Mesodermal cell (in vitro differentiated cells): ENCODE results near the gene NOL9. TPM values are rescaled to one million over a fixed set of nuclear protein-coding genes. Genes with fewer than 3 reads are reported as not detected.
A peak's percentile ranks its signal among the peaks of the same experiment; 100 is the strongest.
"Not testable (repeated sequence)": the region's sequence is repeated elsewhere in the genome, so short reads cannot be mapped to it uniquely, and the experiment has no call there.

Experiments
- H3K27ac ChIP-seq: 2 replicates; pipeline ENCODE4 v1.7.0; 2013; ENCODE audit warnings: mild to moderate bottlenecking, low read depth, low read length, moderate library complexity; ENCODE audit not compliant: severe bottlenecking
- H3K36me3 ChIP-seq: 2 replicates; pipeline ENCODE4 v1.7.1; 2013; ENCODE audit warnings: mild to moderate bottlenecking, low read length, moderate library complexity; ENCODE audit not compliant: control insufficient read depth, insufficient read depth
- H3K4me1 ChIP-seq: one replicate; pipeline ENCODE4 v1.7.1; 2013; ENCODE audit warnings: mild to moderate bottlenecking, low read length; ENCODE audit not compliant: insufficient read depth, control insufficient read depth, poor library complexity, severe bottlenecking
- H3K4me3 ChIP-seq: 2 replicates; pipeline ENCODE4 v1.7.0; 2013; ENCODE audit warnings: low read length, control low read depth, mild to moderate bottlenecking; ENCODE audit not compliant: insufficient read depth, poor library complexity, severe bottlenecking; ENCODE audit errors: extremely low read depth
- H3K9me3 ChIP-seq: 2 replicates; pipeline ENCODE4 v1.7.1; 2013; ENCODE audit warnings: mild to moderate bottlenecking, low read length, moderate library complexity; ENCODE audit not compliant: control insufficient read depth
- WGBS, 2 experiments: methylation state at CpG; one replicate each; pipeline ENCODE4 v1.1.5; 2013; ENCODE audit warnings: missing lambda C conversion rate in 2 of 2; ENCODE audit not compliant: insufficient coverage in 2 of 2; 5-methylcytosine and 5-hydroxymethylcytosine counted together
- polyA plus RNA-seq, 2 experiments: library from polyadenylated mRNA; stranded (reverse); fragments of 50-300 nt; gene quantifications; one replicate each; pipeline ENCODE4 v1.2.3, GENCODE V29; 2013

NOL9 gene
- 10.1 TPM for polyA plus RNA-seq (2013, experiment 1 of 2)
- polyA plus RNA-seq (2013, experiment 2 of 2): 10.1 TPM

DNA sequence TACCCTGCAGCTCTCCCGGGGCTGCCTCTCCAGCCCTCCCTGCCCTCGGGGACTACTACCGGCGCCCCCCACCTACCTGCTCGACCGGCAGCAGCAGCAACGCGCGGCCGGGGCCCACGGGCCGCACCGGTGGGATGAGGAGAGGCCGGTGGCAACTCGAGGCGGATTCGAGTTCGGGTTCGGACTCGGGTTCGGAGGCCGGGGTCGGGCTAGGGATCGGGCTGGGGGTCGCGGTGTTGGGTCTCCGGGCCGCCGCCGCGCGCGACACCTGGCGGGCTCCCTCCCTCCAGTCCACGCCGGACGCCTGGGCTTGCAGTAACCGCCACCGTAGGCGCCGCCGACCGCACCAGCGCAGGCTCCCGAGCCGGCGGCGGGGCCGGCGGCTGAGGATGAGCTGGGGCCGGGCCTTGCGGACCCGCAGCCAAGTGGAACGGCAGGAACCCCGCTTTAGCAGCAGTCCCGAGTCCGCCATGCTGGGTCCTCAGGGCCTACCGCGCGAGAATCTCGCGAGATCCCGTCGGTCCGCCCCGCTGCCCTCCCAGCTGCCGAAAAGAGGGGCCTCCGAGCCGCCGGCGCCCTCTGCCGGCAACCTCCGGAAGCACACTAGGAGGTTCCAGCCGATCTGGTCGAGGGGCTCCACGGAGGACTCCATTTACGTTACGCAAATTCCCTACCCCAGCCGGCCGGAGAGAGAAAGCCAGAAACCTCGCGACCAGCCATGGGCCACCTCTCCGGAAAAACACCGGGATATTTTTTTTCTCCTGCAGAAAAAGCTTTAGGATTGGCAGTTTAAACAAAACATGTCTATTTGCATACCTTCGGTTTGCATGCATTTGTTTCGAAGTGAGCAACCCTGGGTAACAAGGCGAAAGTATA is at the start of gene NOL9:
Gene NOL9, minus strand, starts transcription at position 483 of the 876 bp plus-strand sequence. Its CDS starts 11 bp downstream, at position 472.
- peaks cover 7% of the 10 kb centered on the region for H3K4me1 ChIP-seq
- no peaks in the 10 kb centered on the region for H3K9me3 ChIP-seq
- peak within 1 kb of the TSS; percentile 29 for H3K27ac ChIP-seq
- 4% methylated on average over 75 to 76 of the region's 87 CpGs for WGBS, 2 experiments
- peaks cover 18% of the 10 kb centered on the region for H3K36me3 ChIP-seq
- H3K4me3 ChIP-seq: peak within 1 kb of the TSS; percentile 100

DNA sequence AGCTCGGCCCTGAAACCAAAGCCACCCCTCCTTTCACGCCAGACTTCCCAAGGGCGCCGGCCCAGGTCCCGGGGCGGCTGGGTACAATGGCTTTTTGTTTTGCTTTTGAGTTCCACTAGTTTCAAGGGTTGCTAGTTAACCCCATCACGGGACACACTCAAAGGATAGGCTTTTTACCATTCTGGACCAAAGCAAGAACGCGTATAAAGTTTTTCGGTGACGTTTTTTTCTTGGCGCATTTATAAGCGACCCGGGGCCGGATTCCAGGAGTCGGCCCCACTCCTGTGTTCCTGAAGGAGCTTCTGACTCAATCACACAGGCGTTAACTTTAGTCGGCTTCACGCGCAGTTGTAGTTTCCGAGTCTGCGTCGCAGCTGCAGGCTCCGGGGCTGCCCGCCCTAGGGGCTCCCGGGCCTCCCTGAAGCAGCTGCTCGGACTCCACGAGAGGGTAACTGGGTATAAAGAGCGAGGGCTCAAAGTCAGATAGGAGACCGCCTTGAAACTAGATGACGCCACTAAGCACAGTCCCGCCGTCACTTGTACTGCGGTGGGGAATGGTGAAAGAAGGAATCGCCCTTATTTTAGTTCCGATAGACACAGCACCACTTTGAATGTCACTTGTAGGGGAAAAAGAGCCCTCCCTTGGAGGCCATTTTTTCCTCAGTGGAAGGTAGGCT is 49.1 kb upstream of the NOL9 start:
- Histone ChIP-seq H3K27ac (peak overlapping the region; percentile 99), H3K9me3 (no peaks in the 10 kb centered on the region), H3K4me3 (peak overlapping the region; percentile 81), H3K4me1 (peaks cover 15% of the 10 kb centered on the region), H3K36me3 (peaks cover 11% of the 10 kb centered on the region)
- WGBS, 2 experiments: 1 to 3% methylated on average over 28 to 34 of the region's 36 CpGs

DNA sequence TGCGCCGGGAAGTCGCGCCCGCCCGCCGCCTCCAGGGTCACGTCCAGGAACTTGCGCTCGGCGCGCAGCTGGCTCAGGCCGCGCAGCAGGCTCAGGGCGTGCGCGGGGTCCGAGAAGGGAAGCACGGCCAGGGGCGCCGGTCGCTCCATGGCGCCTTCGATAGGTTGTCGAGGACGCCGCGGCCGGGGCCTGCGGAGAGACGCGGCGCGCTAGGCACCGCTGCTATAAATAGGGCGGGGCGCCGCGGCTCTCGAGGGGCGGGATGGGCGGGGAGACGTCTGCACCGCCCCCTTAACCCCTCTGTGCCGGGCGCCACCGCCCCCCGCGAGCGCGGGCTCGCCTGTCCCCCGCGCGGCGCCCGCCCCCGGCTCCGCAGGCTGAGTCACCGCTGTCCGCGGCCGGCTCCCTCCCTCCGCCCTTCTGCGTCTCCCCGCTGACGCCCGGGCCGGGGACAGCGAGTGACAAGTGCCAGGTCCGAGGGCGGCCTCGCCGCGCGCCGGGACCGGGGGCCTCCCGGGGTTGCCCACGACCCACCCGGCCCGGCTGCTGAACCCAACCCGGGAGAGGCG is 48.4 kb upstream of the NOL9 start, which contains the start of gene KLHL21:
Gene KLHL21, minus strand, starts transcription at position 201 of the 569 bp plus-strand sequence. Its CDS starts 52 bp downstream, at position 149.
- H3K4me1 ChIP-seq: peaks cover 15% of the 10 kb centered on the region
- no peaks in the 10 kb centered on the region for H3K9me3 ChIP-seq
- H3K27ac ChIP-seq: peak within 1 kb of the TSS; percentile 99
- peaks cover 16% of the 10 kb centered on the region for H3K36me3 ChIP-seq
- WGBS, 2 experiments: 0 to 2% methylated on average over 53 to 59 of the region's 84 CpGs
- peak within 1 kb of the TSS; percentile 81 for H3K4me3 ChIP-seq

DNA sequence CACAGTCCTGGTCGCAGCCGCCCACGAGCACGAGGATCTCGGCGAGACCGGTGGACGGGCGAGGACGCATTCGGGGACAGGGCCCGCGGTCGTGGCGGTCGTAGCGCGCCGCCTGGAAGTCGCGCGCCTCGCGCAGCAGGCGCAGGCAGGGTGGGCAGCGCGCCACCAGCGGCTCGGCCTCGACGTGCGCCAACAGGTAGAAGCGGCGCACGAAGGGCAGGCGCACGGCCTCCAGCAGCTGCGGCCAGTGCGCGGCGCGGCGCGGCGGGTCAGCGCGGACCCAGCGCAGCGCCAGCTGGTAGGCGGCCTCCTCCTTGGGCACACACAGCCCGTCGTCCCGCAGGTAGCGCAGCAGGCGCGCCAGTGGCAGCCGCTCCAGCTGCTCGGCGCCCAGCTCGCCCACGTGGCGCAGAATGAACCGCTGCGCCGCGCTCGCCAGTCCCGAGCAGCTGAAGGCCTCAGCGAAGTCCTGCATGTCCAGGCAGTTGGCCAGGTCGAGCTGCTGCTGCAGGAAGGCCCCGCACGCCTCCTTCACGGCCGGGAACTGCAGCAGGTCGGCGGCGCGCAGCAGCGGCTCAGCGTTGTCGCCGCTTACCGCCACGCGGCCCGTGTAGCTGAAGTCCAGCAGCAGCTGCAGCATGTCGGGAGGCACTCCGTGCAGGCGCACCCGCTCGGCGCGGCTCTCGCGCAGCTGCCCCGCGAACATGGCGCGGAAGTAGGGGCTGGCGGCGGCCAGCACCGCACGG is 47.8 kb upstream of the NOL9 start:
- peak overlapping the region; percentile 75 for H3K27ac ChIP-seq

DNA sequence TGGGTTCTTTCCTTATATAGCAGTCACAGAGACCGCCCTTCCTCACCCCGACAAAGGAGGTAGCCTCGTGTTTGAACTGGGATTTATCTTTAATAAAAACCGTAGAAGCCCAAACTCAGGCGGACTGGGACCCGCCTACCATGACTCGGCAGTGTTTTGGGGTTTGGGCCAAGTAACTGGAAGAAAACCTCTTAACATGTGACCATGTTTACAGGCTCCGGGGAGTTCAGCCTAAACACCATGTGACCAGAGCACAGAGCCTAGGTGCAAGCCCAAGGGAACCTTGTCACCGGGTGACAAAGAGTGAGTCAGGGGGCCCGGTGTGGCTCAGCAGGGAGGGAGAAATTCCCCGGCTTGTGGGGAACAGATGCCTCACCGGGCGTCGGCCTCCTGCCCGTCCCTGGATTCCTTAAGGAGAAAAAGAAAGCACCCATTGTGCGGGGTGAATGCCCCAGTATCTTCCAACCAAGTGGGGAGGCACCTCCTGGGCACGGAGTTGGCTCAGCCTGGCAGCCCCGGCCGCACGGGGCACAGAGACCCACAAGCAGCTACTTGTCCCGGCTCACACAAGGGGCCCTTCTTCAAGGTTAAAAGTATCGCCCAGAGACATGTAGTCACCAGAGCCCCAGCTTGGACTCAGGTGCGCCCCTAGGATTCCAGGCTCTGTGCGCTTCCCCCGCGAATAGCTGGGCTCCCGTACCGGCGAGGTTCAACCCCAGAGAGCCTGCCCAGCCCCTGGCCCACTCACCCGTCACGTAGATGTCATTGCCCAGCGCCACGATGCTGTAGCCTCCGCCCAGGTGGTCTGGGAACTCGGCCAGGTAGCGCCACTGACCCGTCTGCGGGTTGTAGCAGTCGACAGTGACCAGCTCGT is 47.0 kb upstream of the NOL9 start:
- Histone ChIP-seq H3K27ac (peak overlapping the region; percentile 79), H3K9me3 (no peaks in the 10 kb centered on the region), H3K36me3 (peaks cover 30% of the 10 kb centered on the region)

More for the DNA sequence above, 47.8 kb upstream of the NOL9 start:
- Histone ChIP-seq H3K9me3 (no peaks in the 10 kb centered on the region), H3K4me3 (peak overlapping the region; percentile 81), H3K4me1 (peaks cover 18% of the 10 kb centered on the region), H3K36me3 (peaks cover 22% of the 10 kb centered on the region)
- WGBS, 2 experiments: 0% methylated on average over 76 to 97 of the region's 103 CpGs

DNA sequence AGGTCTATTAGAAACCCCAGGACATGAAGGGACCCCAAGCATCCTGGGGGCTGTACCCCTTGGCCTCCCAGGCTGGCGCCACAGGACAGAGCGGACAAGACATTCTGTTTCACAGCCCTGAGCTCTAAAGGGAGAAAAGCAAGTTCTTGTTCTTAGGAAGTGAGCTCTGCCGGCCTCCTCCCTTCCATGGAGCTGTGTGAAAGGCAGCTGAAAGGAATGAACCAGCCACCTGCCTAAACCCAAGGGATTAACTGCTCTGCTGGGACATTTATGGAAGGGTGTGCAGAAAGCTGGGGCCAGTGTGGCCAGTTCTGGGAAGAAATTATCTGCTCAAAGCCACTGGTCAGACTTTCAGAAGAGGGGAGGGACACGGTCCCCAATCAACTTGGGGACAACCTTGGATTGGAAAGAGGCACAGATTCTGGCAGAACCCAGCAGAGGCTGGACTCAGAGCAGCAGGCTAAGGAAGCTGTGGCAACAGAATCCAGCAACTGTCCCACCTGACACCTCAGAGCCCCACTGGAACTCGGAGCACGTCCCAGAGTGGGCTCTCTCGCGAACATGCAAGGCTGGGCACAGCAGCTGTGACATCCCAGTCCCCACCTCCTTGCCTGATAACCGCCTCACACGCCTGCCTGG is 46.2 kb upstream of the NOL9 start:
- peak overlapping the region; percentile 81 for H3K4me3 ChIP-seq
- no peaks in the 10 kb centered on the region for H3K9me3 ChIP-seq
- H3K36me3 ChIP-seq: peaks cover 38% of the 10 kb centered on the region
- 26 to 28% methylated on average over 9 to 10 of the region's 10 CpGs for WGBS, 2 experiments
- peaks cover 19% of the 10 kb centered on the region for H3K4me1 ChIP-seq
- peak overlapping the region; percentile 79 for H3K27ac ChIP-seq

More for the DNA sequence above, 47.0 kb upstream of the NOL9 start:
- peak overlapping the region; percentile 81 for H3K4me3 ChIP-seq
- 0% methylated on average over 34 of the region's 40 CpGs for WGBS, 2 experiments
- H3K4me1 ChIP-seq: peaks cover 19% of the 10 kb centered on the region

DNA sequence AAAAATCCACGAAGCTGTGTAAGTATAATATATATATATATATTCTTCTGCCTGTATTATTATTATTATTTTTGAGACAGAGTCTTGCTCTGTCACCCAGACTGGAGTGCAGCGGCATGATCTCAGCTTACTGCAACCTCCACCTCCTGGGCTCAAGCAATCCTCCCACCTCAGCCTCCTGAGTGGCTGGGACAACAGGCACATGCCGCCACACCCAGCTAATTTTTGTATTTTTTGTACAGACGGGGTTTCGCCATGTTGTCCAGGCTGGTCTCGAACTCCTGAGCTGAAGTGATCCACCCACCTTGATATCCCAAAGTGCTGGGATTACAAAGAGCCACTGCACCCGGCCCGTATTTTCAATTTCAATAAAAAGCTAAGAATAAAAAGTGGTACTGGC is 45.7 kb upstream of the NOL9 start:
- H3K4me3 ChIP-seq: peak overlapping the region; percentile 81
- WGBS, 2 experiments: 90 to 96% methylated on average over 5 to 6 of the region's 8 CpGs
- H3K9me3 ChIP-seq, H3K27ac ChIP-seq: not testable (repeated sequence)
- H3K36me3 ChIP-seq: peaks cover 43% of the 10 kb centered on the region
- H3K4me1 ChIP-seq: peaks cover 19% of the 10 kb centered on the region

DNA sequence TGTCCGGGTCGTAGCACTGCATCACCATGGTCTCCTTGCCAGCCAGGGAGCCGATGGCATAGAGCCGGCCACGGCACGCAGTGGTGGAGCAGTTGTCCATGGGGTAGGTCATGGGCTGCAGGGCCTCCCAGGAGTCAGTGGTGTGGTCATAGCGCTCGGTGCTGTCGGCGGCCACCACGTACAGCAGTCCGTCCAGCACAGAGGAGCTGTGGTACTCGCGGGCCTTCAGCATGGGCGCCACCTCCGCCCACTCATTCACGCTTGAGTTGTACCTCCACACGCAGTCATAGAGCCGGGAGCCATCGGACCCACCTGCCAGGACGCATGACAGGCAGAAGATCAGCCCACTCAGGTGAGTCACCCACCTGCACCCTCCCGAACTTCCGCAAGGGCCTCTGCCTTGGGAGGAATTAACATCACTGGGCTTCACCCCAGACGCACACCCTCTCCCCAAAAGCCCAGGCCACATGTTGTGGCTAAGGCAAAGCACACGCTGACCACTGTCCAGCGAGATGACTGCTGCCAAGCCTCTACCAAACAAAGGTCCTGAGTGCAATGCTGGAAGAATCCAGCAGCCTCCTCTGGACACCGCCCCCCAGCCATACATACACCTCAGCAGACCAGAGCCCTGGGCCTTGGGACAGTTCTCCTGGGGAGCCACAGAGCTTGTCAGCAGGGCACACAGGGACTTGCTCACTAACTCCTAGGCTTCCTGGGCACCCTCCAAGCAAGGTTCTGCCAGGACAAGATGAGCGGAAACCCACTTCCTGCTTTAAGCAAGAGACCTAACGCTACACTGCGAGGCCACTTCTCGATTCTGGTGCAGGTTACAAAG is 45.0 kb upstream of the NOL9 start:
- WGBS, 2 experiments: 96 to 98% methylated on average over 27 to 29 of the region's 31 CpGs
- Histone ChIP-seq H3K27ac (no peak overlapping the region), H3K4me3 (peak overlapping the region; percentile 81), H3K36me3 (peaks cover 46% of the 10 kb centered on the region), H3K4me1 (peaks cover 19% of the 10 kb centered on the region), H3K9me3 (no peaks in the 10 kb centered on the region)

DNA sequence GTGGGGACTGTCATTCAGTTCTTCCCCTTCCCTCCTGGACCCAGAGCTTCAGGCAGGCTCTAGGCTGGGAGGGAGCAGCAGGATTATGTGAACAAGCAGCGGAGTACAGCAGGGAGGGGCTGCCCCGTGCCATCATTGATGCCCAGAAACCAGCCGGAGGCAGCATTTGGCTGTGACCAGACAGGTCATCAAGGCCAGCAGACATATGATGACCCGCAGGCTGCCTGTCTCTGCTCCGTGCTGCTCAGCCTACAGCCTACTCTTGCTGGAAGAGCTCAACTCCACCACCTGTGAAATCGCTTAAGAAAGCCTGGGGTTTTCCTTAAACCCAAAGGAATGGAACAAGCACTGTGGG is 43.4 kb upstream of the NOL9 start:
- H3K4me1 ChIP-seq: peaks cover 10% of the 10 kb centered on the region
- H3K9me3 ChIP-seq: no peaks in the 10 kb centered on the region
- H3K27ac ChIP-seq: no peak overlapping the region
- 88 to 95% methylated on average over 6 of the region's 6 CpGs for whole genome bisulfite sequencing, 2 experiments
- H3K4me3 ChIP-seq: no peak overlapping the region
- H3K36me3 ChIP-seq: peaks cover 60% of the 10 kb centered on the region
